Spleen (tissue), 7 donors: ENCODE measurements around the gene PDXK.
"Not testable (repeated sequence)": the region's sequence is repeated elsewhere in the genome, so short reads cannot be mapped to it uniquely, and the experiment has no call there.

ENCODE experiments used
- POLR2A ChIP-seq, 3 donors: fragments of 450-650 bp; IDR thresholded peaks; one replicate each; pipeline ENCODE4 v1.5.1; 2017; ENCODE audit warnings: antibody characterized with exemption in 3 of 3, mild to moderate bottlenecking in 1 of 3
- TF ChIP-seq, protein P1 (sequence below), 11 experiments: fragments of 200-600 bp in 7 of 11; fragments of 450-650 bp in 4 of 11; sonication (generic) in 4 of 11; IDR thresholded peaks in 8 of 11; conservative IDR thresholded peaks in 3 of 11; 1 replicate in 7 of 11; 2 replicates in 4 of 11; pipeline versions ENCODE4 v1.4.0 to v1.8.0; 2016 to 2021; ENCODE audit warnings: antibody characterized with exemption in 11 of 11, inconsistent platforms in 4 of 11, mild to moderate bottlenecking in 1 of 11
- donor health status: DM: no; HTN: no; CAD: no; lungs with moderate emphysema.
- donor health status: DM: no; HTN: no; CAD: no.
- donor health status: DM: no; HTN: no; CAD: no.

DNA sequence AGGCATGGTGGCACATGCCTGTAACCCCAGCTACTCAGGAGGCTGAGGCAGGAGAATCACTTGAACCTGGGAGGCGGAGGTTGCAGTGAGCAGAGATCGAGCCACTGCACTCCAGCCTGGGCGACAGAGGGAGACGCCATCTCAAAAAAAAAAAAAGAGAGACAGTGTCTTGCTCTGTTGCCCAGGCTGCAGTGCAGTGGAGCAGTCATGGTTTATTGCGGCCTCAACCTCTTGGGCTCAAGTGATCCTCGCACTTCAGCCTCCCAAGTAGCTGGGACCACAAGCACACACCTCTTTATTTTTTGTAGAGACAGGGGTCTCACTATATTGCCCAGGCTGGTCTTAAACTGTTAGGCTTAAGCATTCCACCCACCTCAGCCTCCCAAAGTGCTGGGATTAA, 38.5 kb upstream of the PDXK start:
- TF ChIP-seq, protein P1, sequence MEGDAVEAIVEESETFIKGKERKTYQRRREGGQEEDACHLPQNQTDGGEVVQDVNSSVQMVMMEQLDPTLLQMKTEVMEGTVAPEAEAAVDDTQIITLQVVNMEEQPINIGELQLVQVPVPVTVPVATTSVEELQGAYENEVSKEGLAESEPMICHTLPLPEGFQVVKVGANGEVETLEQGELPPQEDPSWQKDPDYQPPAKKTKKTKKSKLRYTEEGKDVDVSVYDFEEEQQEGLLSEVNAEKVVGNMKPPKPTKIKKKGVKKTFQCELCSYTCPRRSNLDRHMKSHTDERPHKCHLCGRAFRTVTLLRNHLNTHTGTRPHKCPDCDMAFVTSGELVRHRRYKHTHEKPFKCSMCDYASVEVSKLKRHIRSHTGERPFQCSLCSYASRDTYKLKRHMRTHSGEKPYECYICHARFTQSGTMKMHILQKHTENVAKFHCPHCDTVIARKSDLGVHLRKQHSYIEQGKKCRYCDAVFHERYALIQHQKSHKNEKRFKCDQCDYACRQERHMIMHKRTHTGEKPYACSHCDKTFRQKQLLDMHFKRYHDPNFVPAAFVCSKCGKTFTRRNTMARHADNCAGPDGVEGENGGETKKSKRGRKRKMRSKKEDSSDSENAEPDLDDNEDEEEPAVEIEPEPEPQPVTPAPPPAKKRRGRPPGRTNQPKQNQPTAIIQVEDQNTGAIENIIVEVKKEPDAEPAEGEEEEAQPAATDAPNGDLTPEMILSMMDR (IDR thresholded peaks at IDR 0.05 in 8 of 11, conservative IDR thresholded peaks at IDR 0.05 in 3 of 11) = not testable (repeated sequence)
- TF ChIP-seq POLR2A (IDR thresholded peaks at IDR 0.05) = not testable (repeated sequence)
